COR-L47 (cell line): ENCODE results near the gene RIMBP2.

Experiments used
- DNase-seq: peaks from one replicate; lab custom pipeline; 2025; lab: John Stamatoyannopoulos, UW

The RIMBP2 gene

GRCh38 chr12:130460611-130461446, 255.3 kb downstream of the RIMBP2 start:
- DNase-seq, result no peak

GRCh38 chr12:130459916-130460315, 256.2 kb downstream of the RIMBP2 start:
- DNase-seq, result no peak

DNA sequence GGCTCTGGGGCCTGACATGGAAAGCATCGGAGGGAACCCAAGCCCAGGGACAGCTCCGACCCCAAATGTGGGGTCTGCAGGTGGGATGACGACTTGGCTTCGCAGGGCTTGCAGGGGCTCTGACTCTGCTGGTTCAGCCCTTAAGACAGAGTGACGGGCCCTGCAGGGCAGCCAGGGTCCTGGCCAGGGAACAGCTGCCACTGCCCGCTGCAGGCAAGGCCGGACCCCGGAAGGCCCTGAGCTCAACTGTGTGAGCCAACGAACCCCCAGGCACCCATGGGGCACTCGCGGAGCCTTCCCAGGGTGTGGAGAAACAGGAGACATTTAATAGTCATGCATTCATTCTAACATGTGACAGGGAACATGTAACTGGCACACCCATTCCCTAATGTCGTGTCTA, 257.8 kb downstream of the RIMBP2 start:
- no peak for DNase-seq

- DNase-seq, result no peak
Measured at GRCh38 chr12:130457215-130457614, 258.9 kb downstream of the RIMBP2 start.

DNA sequence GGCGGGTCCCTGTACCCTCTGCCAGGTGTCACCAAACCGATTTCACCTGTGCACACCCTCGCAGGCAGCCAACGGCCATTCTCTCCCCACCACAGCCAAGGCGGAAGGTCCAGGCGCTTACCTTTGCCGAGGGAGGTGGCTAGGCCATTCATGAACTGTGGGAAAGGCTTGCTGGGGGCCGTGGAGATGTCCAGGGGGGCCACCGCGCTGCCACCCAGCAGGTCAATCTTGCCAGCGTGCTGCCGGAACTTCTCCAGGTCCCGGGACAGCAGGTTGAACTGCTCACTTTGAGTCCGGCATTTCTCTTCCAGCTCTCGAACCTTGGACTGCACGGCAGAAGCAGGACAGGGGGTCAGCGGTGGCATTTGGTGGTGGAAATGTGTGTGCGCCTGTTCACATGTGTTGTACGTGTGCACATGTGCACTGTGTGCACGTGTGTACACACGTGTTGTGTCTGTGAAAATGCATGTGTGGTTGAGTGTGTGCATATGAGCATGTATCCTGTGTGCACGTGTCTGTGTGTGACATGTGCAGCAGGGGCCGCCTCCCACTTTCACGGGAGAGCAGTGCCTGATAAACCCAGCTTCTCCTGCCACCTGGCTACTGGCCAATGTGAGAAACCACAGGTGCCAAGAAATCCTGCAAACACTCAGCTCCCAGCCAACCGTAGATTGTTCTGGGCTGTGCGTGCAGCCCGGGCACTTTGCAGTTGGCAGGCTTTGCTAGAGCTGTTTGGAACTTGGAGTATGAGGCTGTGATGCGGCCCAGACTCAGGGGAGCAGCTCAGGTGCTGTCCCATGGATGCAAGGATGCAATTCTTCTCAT, 259.5 kb downstream of the RIMBP2 start:
- DNase-seq, result peak; percentile 86

- no peak for DNase-seq
Measured at GRCh38 chr12:130455161-130455560, 260.9 kb downstream of the RIMBP2 start.

- DNase-seq, result no peak
Measured at GRCh38 chr12:130454296-130454695, 261.8 kb downstream of the RIMBP2 start.

DNA sequence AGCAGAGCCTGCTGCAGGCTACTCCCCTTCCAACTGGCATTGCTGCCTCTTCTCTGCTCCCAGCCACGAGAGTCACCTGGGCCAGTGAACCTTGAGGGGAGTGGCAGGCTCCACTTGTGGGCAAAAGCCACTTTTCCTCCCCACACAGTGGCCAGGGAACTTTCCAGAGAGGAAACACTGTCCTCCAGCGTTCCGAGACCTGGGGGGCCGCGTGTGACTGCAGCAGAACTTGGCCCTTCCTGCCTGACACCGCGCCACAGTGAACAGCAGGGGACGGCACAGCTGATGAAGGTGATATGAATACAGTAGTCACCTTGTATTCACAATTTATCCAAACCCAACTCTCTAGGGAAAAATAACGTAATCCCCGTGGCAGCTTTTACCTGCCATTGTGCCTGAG, 263.6 kb downstream of the RIMBP2 start:
- no peak for DNase-seq

GRCh38 chr12:130451001-130451930, 264.8 kb downstream of the RIMBP2 start:
- DNase-seq, result no peak

DNA sequence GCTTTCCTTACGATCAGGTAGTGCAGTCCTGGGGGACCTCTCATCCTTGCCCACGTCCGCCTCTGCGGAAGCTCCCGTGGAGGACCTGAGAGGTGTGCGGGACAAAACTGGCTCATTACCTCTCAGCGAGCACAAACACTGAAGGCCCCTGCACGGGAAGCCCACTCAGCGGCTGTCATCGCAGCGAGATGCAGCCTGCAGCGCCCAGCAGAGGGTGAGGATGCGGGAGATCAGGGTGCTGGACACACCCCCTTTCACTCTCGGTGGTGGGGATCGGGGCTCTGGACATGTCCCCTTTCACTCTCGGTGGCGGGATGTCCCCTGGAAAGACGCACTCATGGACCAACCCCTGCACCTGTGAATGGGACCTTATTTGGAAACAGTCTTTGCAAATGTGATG, 266.8 kb downstream of the RIMBP2 start:
- no peak for DNase-seq

- no peak for DNase-seq
Measured at GRCh38 chr12:130448044-130448821, 267.9 kb downstream of the RIMBP2 start.

GRCh38 chr12:130447655-130447965, 268.5 kb downstream of the RIMBP2 start:
- DNase-seq, result no peak

DNA sequence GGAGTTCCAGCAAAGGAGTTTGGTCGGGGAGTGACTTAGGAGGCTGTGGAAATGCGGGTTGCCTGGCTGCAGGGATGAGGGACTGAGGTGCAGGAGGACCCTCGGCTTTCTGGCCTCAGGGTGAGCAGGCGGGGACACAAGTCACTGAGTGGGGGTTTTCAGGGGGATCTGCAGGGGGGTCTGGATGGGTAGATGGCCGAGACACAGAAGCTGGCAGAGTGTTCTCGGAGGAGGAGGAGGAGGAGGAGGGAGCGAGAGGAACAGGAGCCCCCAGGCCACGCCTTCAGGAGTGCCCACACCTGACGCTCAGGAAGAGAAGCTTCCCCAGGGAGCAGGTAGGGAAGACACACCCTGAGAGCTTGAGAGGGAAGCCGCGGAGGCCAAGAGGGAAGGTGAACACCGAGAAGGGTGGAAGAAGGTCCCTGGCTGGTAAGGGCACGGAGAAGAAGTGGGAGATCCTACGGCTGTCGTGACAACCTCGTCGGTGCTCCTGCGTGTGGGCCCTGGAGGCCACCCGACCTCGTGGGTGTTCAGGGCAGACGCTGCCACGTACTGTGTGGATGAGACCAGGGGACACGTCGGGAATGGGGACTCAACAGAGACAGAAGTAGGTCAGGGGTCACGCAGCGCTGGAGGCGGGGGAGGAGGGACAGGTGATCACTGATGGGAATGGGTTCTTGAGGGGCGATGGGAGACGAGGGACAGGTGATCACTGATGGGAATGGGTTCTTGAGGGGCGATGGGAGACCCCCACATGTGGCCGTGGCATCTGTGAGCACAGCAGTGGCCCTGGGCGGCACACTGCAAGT, 269.0 kb downstream of the RIMBP2 start:
- no peak for DNase-seq

DNA sequence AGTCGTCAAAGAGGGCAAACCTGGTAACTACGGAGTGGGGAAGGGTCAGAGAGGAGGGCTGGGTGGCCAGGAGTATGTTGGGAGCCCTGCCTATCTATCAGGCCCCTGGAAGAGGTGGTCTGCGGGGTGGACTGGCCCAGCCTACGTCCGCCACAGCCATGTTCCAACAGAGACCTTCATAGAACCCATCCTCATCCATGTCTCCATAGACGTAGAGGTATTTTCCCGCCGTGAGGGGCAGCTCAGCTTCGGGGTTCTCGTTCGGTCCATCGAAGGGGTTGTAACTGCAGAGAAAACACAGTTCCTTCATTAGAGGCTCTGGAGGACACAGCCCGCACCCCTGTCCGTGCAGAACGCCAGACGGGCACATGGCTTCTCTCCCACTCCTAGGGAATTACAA, 271.1 kb downstream of the RIMBP2 start:
- no peak for DNase-seq

- no peak for DNase-seq
Measured at GRCh38 chr12:130444061-130444460, 272.0 kb downstream of the RIMBP2 start.

DNA sequence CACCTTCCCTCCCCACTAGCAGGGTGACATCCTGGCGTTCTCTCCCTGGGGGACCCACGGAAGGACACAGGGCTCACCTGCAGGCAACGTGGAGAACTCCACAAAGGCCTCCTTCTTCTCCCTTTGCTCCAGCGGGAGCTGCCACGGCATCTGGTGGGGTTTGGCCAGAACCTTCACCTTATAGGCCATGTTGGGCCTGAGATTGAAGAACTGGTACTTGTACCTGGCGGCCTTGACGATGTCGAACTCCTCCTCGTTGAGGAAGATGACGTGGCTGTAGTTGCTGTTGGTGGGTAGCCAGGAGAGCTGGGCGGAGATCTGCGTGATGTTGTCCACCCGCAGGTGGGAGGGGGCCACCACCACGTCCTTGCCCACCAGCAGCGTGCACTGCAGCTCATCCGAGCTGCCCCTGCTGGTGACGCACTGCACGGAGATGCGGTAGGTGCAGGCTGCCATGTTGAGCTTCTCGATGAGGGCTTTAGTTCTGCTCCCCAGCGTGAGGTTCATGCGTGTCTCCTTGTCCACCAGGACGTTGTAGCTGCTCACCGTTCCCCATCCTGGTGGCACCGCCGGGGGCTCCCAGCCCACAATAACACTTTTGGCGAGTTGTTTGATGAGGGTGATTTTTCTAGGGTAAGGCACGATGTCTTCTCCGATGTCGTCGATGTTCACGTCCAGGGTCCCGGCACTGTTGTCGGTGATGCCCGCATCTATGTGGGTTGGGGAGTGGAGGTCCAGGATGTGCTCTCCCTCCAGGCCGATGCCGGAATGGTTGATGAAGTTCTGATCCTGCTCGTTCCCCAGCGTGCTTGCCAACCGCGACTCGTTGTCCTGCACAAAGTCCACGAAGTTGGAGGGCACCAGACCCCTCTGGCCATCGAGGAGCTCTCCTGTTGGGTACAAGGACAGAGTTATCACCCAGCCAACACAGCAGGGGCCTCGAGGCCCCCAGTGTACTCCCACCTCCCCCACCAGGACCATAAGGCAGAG, 274.0 kb downstream of the RIMBP2 start:
- no peak for DNase-seq

- no peak for DNase-seq
Measured at GRCh38 chr12:130440411-130441080, 275.6 kb downstream of the RIMBP2 start.

DNA sequence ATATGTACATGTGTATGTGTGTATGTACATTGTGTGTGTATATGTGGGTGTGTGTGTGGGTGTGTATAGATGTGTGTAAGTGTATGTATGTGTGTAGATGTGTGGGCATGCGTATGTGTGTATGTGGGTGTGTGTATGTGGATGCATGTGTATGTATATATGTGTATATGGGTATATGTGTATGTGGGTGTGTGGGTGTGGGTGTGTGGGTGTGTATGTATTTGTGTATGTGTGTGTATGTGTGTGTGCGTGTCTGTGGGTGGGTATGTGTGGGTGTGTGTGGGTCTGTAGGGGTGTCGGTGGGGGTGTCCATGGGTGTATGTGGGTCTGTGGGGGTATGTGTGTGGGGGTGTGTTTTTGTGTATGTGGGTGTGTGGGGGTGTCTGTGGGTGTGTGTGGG, 276.8 kb downstream of the RIMBP2 start:
- no peak for DNase-seq

GRCh38 chr12:130438711-130439110, 277.4 kb downstream of the RIMBP2 start:
- DNase-seq, result no peak
